Measurements from ENCODE around the gene MEPCE. TPM values are rescaled to one million over a fixed set of nuclear protein-coding genes. Genes with fewer than 3 reads are reported as not detected.

Gene MEPCE
- total and polyA plus RNA-seq, 9 of the 15 experiments (the other 6 are each of a cell fraction or from before 2014, with no cell fraction given), result 10.9 to 76.3 (median 44.1) TPM

DNA sequence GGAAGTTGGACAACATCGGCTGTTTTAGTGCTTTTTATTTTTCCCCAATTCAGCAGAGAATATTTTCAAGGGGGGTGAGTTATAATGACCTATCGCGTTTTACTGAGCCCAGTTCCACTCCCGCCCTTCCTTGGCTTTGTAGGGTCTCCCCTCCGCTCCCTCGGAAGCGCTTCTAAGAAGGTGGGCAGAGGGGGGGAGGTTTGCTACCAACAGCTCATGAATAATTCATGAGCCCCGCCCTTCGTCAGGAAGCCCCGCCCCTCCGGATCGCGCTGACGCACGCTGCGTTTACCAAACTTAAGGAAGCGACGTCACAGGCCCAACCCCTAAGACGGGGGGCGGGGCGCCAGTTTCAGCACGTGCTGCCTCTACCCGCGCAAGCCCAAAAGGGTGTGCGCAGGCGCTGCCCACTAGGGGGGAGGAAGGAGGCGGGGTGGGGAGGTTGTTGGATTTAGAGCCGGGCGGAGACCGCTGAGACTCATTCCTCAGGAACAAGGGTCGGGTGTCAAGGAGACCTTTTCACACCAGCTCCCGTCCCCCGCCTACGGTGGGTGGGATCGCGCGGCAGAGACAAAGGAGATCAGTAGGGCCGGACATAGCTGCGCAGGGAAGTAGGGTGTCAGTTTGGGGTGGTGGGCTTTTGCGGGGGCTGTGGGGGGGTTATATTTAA lies 529 bp upstream of the MEPCE start (continued):
- TF ChIP-seq, protein P1, sequence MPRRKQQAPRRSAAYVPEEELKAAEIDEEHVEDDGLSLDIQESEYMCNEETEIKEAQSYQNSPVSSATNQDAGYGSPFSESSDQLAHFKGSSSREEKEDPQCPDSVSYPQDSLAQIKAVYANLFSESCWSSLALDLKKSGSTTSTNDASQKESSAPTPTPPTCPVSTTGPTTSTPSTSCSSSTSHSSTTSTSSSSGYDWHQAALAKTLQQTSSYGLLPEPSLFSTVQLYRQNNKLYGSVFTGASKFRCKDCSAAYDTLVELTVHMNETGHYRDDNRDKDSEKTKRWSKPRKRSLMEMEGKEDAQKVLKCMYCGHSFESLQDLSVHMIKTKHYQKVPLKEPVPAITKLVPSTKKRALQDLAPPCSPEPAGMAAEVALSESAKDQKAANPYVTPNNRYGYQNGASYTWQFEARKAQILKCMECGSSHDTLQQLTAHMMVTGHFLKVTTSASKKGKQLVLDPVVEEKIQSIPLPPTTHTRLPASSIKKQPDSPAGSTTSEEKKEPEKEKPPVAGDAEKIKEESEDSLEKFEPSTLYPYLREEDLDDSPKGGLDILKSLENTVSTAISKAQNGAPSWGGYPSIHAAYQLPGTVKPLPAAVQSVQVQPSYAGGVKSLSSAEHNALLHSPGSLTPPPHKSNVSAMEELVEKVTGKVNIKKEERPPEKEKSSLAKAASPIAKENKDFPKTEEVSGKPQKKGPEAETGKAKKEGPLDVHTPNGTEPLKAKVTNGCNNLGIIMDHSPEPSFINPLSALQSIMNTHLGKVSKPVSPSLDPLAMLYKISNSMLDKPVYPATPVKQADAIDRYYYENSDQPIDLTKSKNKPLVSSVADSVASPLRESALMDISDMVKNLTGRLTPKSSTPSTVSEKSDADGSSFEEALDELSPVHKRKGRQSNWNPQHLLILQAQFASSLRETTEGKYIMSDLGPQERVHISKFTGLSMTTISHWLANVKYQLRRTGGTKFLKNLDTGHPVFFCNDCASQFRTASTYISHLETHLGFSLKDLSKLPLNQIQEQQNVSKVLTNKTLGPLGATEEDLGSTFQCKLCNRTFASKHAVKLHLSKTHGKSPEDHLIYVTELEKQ (CRISPR knock-in tag; IDR thresholded peaks at IDR 0.05), result no peak
- TF ChIP-seq, protein P2, sequence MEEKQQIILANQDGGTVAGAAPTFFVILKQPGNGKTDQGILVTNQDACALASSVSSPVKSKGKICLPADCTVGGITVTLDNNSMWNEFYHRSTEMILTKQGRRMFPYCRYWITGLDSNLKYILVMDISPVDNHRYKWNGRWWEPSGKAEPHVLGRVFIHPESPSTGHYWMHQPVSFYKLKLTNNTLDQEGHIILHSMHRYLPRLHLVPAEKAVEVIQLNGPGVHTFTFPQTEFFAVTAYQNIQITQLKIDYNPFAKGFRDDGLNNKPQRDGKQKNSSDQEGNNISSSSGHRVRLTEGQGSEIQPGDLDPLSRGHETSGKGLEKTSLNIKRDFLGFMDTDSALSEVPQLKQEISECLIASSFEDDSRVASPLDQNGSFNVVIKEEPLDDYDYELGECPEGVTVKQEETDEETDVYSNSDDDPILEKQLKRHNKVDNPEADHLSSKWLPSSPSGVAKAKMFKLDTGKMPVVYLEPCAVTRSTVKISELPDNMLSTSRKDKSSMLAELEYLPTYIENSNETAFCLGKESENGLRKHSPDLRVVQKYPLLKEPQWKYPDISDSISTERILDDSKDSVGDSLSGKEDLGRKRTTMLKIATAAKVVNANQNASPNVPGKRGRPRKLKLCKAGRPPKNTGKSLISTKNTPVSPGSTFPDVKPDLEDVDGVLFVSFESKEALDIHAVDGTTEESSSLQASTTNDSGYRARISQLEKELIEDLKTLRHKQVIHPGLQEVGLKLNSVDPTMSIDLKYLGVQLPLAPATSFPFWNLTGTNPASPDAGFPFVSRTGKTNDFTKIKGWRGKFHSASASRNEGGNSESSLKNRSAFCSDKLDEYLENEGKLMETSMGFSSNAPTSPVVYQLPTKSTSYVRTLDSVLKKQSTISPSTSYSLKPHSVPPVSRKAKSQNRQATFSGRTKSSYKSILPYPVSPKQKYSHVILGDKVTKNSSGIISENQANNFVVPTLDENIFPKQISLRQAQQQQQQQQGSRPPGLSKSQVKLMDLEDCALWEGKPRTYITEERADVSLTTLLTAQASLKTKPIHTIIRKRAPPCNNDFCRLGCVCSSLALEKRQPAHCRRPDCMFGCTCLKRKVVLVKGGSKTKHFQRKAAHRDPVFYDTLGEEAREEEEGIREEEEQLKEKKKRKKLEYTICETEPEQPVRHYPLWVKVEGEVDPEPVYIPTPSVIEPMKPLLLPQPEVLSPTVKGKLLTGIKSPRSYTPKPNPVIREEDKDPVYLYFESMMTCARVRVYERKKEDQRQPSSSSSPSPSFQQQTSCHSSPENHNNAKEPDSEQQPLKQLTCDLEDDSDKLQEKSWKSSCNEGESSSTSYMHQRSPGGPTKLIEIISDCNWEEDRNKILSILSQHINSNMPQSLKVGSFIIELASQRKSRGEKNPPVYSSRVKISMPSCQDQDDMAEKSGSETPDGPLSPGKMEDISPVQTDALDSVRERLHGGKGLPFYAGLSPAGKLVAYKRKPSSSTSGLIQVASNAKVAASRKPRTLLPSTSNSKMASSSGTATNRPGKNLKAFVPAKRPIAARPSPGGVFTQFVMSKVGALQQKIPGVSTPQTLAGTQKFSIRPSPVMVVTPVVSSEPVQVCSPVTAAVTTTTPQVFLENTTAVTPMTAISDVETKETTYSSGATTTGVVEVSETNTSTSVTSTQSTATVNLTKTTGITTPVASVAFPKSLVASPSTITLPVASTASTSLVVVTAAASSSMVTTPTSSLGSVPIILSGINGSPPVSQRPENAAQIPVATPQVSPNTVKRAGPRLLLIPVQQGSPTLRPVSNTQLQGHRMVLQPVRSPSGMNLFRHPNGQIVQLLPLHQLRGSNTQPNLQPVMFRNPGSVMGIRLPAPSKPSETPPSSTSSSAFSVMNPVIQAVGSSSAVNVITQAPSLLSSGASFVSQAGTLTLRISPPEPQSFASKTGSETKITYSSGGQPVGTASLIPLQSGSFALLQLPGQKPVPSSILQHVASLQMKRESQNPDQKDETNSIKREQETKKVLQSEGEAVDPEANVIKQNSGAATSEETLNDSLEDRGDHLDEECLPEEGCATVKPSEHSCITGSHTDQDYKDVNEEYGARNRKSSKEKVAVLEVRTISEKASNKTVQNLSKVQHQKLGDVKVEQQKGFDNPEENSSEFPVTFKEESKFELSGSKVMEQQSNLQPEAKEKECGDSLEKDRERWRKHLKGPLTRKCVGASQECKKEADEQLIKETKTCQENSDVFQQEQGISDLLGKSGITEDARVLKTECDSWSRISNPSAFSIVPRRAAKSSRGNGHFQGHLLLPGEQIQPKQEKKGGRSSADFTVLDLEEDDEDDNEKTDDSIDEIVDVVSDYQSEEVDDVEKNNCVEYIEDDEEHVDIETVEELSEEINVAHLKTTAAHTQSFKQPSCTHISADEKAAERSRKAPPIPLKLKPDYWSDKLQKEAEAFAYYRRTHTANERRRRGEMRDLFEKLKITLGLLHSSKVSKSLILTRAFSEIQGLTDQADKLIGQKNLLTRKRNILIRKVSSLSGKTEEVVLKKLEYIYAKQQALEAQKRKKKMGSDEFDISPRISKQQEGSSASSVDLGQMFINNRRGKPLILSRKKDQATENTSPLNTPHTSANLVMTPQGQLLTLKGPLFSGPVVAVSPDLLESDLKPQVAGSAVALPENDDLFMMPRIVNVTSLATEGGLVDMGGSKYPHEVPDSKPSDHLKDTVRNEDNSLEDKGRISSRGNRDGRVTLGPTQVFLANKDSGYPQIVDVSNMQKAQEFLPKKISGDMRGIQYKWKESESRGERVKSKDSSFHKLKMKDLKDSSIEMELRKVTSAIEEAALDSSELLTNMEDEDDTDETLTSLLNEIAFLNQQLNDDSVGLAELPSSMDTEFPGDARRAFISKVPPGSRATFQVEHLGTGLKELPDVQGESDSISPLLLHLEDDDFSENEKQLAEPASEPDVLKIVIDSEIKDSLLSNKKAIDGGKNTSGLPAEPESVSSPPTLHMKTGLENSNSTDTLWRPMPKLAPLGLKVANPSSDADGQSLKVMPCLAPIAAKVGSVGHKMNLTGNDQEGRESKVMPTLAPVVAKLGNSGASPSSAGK (IDR thresholded peaks at IDR 0.05), result peak; percentile 90
- TF ChIP-seq, protein P3, sequence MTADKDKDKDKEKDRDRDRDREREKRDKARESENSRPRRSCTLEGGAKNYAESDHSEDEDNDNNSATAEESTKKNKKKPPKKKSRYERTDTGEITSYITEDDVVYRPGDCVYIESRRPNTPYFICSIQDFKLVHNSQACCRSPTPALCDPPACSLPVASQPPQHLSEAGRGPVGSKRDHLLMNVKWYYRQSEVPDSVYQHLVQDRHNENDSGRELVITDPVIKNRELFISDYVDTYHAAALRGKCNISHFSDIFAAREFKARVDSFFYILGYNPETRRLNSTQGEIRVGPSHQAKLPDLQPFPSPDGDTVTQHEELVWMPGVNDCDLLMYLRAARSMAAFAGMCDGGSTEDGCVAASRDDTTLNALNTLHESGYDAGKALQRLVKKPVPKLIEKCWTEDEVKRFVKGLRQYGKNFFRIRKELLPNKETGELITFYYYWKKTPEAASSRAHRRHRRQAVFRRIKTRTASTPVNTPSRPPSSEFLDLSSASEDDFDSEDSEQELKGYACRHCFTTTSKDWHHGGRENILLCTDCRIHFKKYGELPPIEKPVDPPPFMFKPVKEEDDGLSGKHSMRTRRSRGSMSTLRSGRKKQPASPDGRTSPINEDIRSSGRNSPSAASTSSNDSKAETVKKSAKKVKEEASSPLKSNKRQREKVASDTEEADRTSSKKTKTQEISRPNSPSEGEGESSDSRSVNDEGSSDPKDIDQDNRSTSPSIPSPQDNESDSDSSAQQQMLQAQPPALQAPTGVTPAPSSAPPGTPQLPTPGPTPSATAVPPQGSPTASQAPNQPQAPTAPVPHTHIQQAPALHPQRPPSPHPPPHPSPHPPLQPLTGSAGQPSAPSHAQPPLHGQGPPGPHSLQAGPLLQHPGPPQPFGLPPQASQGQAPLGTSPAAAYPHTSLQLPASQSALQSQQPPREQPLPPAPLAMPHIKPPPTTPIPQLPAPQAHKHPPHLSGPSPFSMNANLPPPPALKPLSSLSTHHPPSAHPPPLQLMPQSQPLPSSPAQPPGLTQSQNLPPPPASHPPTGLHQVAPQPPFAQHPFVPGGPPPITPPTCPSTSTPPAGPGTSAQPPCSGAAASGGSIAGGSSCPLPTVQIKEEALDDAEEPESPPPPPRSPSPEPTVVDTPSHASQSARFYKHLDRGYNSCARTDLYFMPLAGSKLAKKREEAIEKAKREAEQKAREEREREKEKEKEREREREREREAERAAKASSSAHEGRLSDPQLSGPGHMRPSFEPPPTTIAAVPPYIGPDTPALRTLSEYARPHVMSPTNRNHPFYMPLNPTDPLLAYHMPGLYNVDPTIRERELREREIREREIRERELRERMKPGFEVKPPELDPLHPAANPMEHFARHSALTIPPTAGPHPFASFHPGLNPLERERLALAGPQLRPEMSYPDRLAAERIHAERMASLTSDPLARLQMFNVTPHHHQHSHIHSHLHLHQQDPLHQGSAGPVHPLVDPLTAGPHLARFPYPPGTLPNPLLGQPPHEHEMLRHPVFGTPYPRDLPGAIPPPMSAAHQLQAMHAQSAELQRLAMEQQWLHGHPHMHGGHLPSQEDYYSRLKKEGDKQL (CRISPR knock-in tag; IDR thresholded peaks at IDR 0.05; ENCODE audit: borderline replicate concordance), result no peak; the same call in 1 of the 2 replicates
- TF ChIP-seq L3MBTL2 (IDR thresholded peaks at IDR 0.05) (peak; percentile 95), ATF1 (CRISPR knock-in tag; IDR thresholded peaks at IDR 0.05) (peak; percentile 59), ATF1 (tag; IDR thresholded peaks at IDR 0.05) (peak; percentile 94)
